Stimulated activated CD8-positive, alpha-beta memory T cell treated with anti-CD3 and anti-CD28 coated beads, Interleukin-7, amount 100 ng/mL, for 48 hours (primary cell): ENCODE data around the gene MIS18A.
"Not testable (repeated sequence)": the region's sequence is repeated elsewhere in the genome, so short reads cannot be mapped to it uniquely, and the experiment has no call there.

Experiments
- DNase-seq, 2 donors: peaks; one replicate each; pipeline ENCODE4 v3.0.0-alpha.2; 2020; ENCODE audit warnings: low read depth in 1 of 2; ENCODE audit errors: extremely low read depth in 1 of 2

The MIS18A gene, protein sequence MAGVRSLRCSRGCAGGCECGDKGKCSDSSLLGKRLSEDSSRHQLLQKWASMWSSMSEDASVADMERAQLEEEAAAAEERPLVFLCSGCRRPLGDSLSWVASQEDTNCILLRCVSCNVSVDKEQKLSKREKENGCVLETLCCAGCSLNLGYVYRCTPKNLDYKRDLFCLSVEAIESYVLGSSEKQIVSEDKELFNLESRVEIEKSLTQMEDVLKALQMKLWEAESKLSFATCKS

DNA sequence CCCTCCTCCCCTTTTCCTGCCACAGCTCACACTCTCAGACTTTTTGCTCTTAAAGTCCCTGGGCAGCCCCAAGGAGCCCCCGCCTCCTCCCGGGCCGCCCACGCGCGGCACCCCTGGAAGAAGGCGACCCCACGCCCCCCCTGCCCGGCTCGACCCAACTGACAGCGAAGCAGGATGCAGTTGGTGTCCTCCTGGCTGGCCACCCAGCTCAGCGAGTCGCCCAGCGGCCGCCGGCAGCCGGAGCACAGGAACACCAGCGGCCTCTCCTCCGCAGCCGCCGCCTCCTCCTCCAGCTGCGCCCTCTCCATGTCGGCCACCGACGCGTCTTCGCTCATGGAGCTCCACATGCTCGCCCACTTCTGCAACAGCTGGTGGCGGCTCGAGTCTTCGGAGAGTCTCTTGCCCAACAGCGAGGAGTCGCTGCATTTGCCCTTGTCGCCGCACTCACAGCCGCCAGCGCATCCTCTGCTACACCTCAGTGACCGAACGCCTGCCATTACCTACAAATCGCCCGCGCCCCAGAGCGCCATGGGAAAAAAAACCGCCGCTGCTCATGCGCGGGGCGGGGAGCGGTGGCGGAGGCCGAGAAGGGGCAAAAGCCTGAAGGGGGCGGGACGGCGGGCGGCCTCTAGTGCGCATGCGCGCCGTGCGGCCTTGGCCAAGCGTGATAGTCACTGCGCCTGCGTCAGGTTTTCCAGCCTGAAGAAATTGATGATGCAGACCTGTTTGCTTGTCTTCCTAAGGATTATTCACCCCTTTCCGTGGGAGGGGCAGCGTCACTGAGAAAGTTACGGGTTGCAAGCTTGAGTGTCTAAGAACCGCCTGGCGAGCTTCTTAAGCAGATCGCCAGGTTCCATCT is at the start of gene MIS18A:
Gene MIS18A, minus strand, starts transcription at position 532 of the 859 bp plus-strand sequence. Its CDS starts 35 bp downstream, at position 497.
- peak; percentile 97 for DNase-seq

DNA sequence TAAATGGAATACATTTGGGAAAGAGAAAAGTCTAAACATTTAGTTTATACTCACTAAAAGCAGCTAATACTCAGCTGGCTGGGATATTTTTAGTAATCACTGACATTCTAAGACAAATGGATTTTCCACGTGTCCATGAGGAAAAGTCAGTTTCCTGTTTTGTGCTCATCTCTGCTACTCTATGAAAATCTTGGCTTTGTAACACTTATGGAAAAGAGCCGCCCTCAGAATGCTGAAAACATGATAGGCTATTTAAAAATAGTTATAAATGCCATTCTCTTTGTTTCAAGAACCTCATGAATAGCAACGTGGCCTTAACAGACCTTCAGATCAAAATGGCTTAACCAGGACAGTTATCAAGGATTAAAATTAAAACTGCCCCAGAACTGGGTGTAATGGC is 49.7 kb upstream of the MIS18A start:
- no peak for DNase-seq

DNA sequence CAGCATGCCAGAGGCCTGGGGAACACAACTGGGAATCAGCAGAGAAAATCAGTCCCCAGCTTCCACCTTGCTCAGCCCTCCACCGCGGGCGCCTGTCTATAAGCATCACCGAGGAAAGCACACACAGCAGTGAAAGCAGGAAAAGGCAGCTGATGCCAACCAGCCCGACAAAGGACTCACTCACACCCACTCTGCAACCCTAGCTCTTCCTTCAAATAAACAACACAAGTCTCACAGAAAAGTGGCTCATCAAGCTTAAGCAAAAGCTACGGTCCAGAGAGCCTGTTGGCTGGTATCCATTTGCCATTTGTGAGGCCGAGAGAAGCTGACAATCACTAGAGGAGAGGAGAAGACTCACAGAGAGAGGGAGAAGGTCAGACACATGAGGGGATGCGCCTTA is 46.9 kb upstream of the MIS18A start:
- DNase-seq, result no peak

DNA sequence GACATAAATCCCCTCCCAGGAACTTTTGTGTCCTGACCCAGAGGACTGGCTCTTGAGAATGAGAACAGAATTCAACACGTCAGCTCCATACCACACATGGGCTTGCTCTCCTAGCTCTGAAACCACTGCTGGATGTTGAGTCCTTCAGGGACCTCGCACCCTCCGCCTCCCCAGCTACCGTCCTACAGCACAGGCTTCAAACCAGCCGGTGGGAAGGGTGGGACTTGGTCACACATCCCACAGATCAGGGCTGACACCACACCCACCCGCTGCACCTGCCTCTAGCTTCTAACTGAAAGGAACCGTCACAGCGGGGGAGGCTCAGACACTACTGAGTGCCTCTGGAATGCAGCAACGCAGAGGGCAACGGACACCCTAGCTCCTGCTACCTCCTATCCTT is 43.8 kb upstream of the MIS18A start:
- no peak for DNase-seq

- DNase-seq, result no peak
Observed at GRCh38 chr21:32322103-32322502, 43.3 kb upstream of the MIS18A start.

- DNase-seq, result no peak
Observed at GRCh38 chr21:32321480-32321879, 42.6 kb upstream of the MIS18A start.

DNA sequence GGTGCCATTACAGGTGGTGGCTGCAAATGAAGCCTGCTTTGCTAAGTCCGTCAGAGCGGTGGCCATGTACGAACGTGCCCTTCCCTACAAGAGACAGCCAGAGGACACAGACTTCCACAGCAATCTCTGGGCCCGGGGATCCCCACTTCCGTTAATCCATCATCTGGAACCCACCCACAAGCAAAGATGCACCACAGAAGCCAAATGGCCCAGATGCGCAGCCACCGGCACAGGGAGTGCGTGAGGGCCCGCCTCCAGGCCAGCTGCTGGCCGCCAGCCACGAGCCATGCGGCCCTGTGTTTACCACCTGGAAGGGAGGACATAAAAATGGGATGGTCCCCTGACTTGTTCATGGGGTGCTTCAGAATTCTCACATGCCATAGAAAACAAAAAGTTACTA is 41.9 kb upstream of the MIS18A start:
- no peak for DNase-seq

DNA sequence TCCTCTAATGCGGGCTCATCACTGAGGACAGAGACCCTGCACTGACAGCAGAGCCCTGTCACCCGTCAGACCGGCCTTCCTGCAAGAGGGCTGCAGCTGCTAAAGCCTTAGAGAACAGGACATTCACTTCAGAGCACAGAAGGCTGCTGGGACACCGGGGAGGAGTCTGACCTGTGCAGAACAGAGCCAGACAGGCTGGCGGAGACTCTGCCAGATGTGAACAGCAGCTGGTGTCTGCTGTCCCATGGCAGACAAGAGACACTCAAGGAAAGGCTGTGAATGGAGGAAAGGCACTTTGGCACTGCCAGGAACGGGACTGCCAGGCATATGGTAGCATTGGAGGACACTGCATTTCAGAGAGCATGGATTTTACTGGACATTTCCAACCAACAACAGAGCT is 41.2 kb upstream of the MIS18A start:
- DNase-seq, result no peak

GRCh38 chr21:32319012-32319411 is 40.2 kb upstream of the MIS18A start:
- no peak for DNase-seq

DNA sequence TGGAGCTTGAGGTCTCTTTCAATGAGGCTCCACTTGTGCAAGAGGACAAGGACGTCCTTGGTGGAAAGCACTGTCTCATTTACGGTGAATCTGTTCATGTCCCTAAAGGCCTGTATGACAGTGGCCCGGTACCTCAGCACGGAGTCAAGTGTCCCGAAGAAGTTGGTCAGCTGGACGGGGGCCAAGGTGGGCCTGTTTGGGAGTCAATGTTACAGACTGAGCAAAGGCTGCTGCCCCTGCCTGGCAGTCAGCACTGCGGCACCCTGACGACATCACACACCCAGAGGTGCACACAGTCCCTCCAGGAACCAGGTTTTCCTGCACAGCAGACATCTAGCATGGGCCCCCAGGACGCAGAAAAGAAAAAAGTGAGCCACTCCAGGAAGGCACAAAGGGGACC is 38.9 kb upstream of the MIS18A start:
- no peak for DNase-seq

- DNase-seq, result no peak
Observed at GRCh38 chr21:32316361-32317215, 37.7 kb upstream of the MIS18A start.

GRCh38 chr21:32315511-32316281 is 36.8 kb upstream of the MIS18A start:
- DNase-seq, result no peak

- no peak for DNase-seq
Observed at GRCh38 chr21:32314806-32315205, 36.0 kb upstream of the MIS18A start.

DNA sequence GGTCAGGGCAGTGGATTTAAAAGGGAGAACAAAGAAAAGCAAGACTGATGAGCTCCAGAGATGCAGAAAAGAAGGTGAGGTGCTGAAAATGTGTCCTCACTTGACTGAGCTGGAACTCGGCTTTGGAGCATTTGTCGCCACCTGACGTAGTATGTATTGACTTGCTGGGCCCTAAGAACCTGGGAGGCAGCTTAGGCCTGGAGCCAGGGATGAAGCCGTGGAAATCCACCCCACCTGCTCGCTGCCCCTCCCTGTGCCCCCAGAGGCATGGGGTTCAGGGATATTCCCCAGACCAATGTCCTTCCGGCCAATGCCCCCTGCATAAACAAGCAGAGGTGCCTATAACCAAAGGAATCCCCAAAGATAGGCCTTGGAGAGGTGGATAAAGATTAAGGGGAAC is 34.1 kb upstream of the MIS18A start:
- DNase-seq, result no peak

- DNase-seq, result no peak
Observed at GRCh38 chr21:32312326-32312725, 33.5 kb upstream of the MIS18A start.

GRCh38 chr21:32311621-32312020 is 32.8 kb upstream of the MIS18A start:
- no peak for DNase-seq

DNA sequence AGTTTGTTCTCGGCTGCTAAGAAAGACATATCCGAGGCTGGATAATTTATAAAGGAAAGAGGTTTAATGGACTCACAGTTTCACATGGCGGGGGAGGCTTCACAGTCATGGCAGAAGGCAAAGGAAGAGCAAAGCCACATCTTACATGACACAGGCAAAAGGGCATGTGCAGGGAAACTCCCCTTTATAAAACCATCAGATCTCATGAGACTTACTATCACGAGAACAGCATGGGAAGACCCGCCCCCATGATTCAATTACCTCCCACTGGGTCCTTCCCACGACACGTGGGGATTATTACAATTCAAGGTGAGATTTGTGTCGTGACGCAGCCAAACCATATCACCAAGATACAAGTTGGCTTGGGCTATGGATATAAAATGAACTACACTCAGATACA is 32.1 kb upstream of the MIS18A start:
- DNase-seq, result not testable (repeated sequence)

DNA sequence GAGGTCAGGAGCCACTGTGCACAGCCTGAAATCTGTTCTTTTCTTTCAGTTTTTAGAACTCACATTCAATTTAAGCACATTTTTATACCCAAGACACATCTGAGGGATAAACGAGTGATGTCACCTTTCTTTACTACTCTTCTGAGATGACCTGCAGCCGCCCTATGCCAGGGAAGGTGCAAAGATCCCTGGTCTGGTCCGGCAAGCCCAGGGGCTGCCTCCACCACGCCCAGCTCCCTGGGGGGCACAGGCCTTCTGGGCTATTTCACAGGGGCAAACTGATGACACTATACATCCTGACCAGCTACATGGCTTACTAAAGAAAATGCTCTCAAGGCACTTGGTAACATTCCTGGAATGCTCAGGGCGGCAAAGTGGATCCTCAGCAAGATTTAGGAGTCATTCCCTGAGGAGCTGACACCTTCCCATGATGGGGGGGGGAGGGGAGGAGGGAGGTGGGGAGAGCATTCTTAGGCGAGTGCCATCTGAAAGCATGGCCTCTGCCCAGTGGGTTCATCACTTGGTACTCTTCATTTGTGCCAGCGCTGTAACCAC is 31.1 kb upstream of the MIS18A start:
- DNase-seq, result no peak

DNA sequence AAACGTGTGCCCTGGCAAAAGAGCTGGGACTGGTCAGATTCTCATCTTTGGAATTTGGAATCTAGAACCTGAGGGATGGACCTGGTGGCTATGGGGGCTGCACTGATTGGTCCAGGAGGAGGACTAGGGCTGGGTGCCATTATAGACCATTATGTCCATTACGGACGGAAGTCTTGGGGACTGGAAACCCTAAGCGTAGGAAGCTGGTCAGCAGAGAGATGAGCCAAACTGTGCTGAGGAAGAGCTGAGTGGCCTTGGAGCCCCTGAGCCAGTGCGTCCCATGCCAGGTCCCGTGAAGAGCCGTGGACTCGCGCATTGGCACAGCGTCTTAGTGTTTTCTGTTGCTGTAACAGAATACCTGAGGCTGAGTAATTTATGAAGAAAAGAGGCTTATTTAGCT is 29.8 kb upstream of the MIS18A start:
- DNase-seq, result no peak

- no peak for DNase-seq
Observed at GRCh38 chr21:32307706-32308105, 28.9 kb upstream of the MIS18A start.
